ENCODE data around the gene ATP2B2.
"Not testable (repeated sequence)": the region's sequence is repeated elsewhere in the genome, so short reads cannot be mapped to it uniquely, and the experiment has no call there.

The ATP2B2 gene

GRCh38 chr3:10299679-10300078 lies 205.7 kb downstream of the ATP2B2 start:
- Histone ChIP-seq H3K36me3 (replicated peaks; ENCODE audit: low read depth, low read length) (peaks cover 57% of the 10 kb centered on the region), H3K4me1 (ENCODE audit: low read length) (no peaks in the 10 kb centered on the region), H3K9me3 (ENCODE audit: insufficient read depth, low read length) (no peaks in the 10 kb centered on the region), H3K27ac (ENCODE audit: low read length) (no peak overlapping the region), H3K4me2 (ENCODE audit: low read length) (no peak overlapping the region), H2AFZ (ENCODE audit: low read depth, low read length) (no peak overlapping the region), H3K79me2 (ENCODE audit: low read length) (no peaks in the 10 kb centered on the region), H3K9ac (ENCODE audit: low read length) (no peak overlapping the region), H3K27me3 (ENCODE audit: low read depth, low read length) (no peaks in the 10 kb centered on the region), H3K4me3 (ENCODE audit: low read length) (no peak overlapping the region), H4K20me1 (ENCODE audit: insufficient read depth, low read length) (no peaks in the 10 kb centered on the region)
- TF ChIP-seq EZH2phosphoT487 (IDR thresholded peaks at IDR 0.05; ENCODE audit: low read depth) (no peak), CTCF (IDR thresholded peaks at IDR 0.05; ENCODE audit: low read depth, low read length) (no peak)

GRCh38 chr3:10299175-10299574 lies 206.2 kb downstream of the ATP2B2 start:
- no peaks in the 10 kb centered on the region for H3K9me3 ChIP-seq (ENCODE audit: insufficient read depth, low read length)
- peaks cover 56% of the 10 kb centered on the region for H3K36me3 ChIP-seq (replicated peaks; ENCODE audit: low read depth, low read length)
- H2AFZ ChIP-seq (ENCODE audit: low read depth, low read length), result no peak overlapping the region
- no peaks in the 10 kb centered on the region for H3K79me2 ChIP-seq (ENCODE audit: low read length)
- H3K4me3 ChIP-seq (ENCODE audit: low read length), result no peak overlapping the region
- H3K27ac ChIP-seq (ENCODE audit: low read length), result no peak overlapping the region
- no peak overlapping the region for H3K4me2 ChIP-seq (ENCODE audit: low read length)
- H4K20me1 ChIP-seq (ENCODE audit: insufficient read depth, low read length), result no peaks in the 10 kb centered on the region
- H3K4me1 ChIP-seq (ENCODE audit: low read length), result no peaks in the 10 kb centered on the region
- H3K27me3 ChIP-seq (ENCODE audit: low read depth, low read length), result no peaks in the 10 kb centered on the region
- no peak overlapping the region for H3K9ac ChIP-seq (ENCODE audit: low read length)
- TF ChIP-seq EZH2phosphoT487 (IDR thresholded peaks at IDR 0.05; ENCODE audit: low read depth) (no peak), CTCF (IDR thresholded peaks at IDR 0.05; ENCODE audit: low read depth, low read length) (no peak)

GRCh38 chr3:10298064-10298463 lies 207.3 kb downstream of the ATP2B2 start:
- not testable (repeated sequence) for H3K27ac ChIP-seq (ENCODE audit: low read length); H3K9me3 ChIP-seq (ENCODE audit: insufficient read depth, low read length); H3K4me1 ChIP-seq (ENCODE audit: low read length); H3K4me2 ChIP-seq (ENCODE audit: low read length); H4K20me1 ChIP-seq (ENCODE audit: insufficient read depth, low read length); H3K79me2 ChIP-seq (ENCODE audit: low read length); H2AFZ ChIP-seq (ENCODE audit: low read depth, low read length); H3K4me3 ChIP-seq (ENCODE audit: low read length); H3K9ac ChIP-seq (ENCODE audit: low read length); H3K27me3 ChIP-seq (ENCODE audit: low read depth, low read length)
- peaks cover 52% of the 10 kb centered on the region for H3K36me3 ChIP-seq (replicated peaks; ENCODE audit: low read depth, low read length)

- Histone ChIP-seq H3K4me3 (ENCODE audit: low read length) (no peak overlapping the region), H2AFZ (ENCODE audit: low read depth, low read length) (no peak overlapping the region), H3K9me3 (ENCODE audit: insufficient read depth, low read length) (no peaks in the 10 kb centered on the region), H3K4me2 (ENCODE audit: low read length) (no peak overlapping the region), H3K4me1 (ENCODE audit: low read length) (peaks cover 15% of the 10 kb centered on the region), H3K79me2 (ENCODE audit: low read length) (no peaks in the 10 kb centered on the region), H3K27ac (ENCODE audit: low read length) (no peak overlapping the region), H3K9ac (ENCODE audit: low read length) (no peak overlapping the region), H3K36me3 (replicated peaks; ENCODE audit: low read depth, low read length) (peaks cover 17% of the 10 kb centered on the region), H3K27me3 (ENCODE audit: low read depth, low read length) (no peaks in the 10 kb centered on the region), H4K20me1 (ENCODE audit: insufficient read depth, low read length) (no peaks in the 10 kb centered on the region)
- TF ChIP-seq EZH2phosphoT487 (IDR thresholded peaks at IDR 0.05; ENCODE audit: low read depth), result no peak
Measured at GRCh38 chr3:10294030-10294586, 211.3 kb downstream of the ATP2B2 start.

GRCh38 chr3:10292505-10293419 lies 212.6 kb downstream of the ATP2B2 start, which contains the start of gene GHRL:
Gene GHRL, minus strand, starts transcription at chr3:10292947. Its CDS starts 2,767 bp downstream, at chr3:10290180.
- no peak within 1 kb of the TSS for H2AFZ ChIP-seq (ENCODE audit: low read depth, low read length)
- no peaks in the 10 kb centered on the region for H3K9me3 ChIP-seq (ENCODE audit: insufficient read depth, low read length)
- no peaks in the 10 kb centered on the region for H3K79me2 ChIP-seq (ENCODE audit: low read length)
- no peak within 1 kb of the TSS for H3K9ac ChIP-seq (ENCODE audit: low read length)
- H4K20me1 ChIP-seq (ENCODE audit: insufficient read depth, low read length), result no peaks in the 10 kb centered on the region
- peaks cover 20% of the 10 kb centered on the region for H3K36me3 ChIP-seq (replicated peaks; ENCODE audit: low read depth, low read length)
- peak within 1 kb of the TSS; percentile 22; the same call in 1 of the 2 replicates for H3K4me3 ChIP-seq (ENCODE audit: low read length)
- H3K4me2 ChIP-seq (ENCODE audit: low read length), result peak within 1 kb of the TSS; percentile 53
- TF ChIP-seq CTCF (IDR thresholded peaks at IDR 0.05; ENCODE audit: low read depth, low read length) (no peak), EZH2phosphoT487 (IDR thresholded peaks at IDR 0.05; ENCODE audit: low read depth) (no peak)
- no peaks in the 10 kb centered on the region for H3K27me3 ChIP-seq (ENCODE audit: low read depth, low read length)
- H3K27ac ChIP-seq (ENCODE audit: low read length), result peak within 1 kb of the TSS; percentile 31
- H3K4me1 ChIP-seq (ENCODE audit: low read length), result peaks cover 15% of the 10 kb centered on the region
